ENCODE results near the gene ZDHHC21. TPM values are rescaled to one million over a fixed set of nuclear protein-coding genes. Genes with fewer than 3 reads are reported as not detected.
"Not testable (repeated sequence)": the region's sequence is repeated elsewhere in the genome, so short reads cannot be mapped to it uniquely, and the experiment has no call there.

Gene ZDHHC21
- polyA plus RNA-seq, 4 donors = 3.2 to 15.4 (median 4.9) TPM

DNA sequence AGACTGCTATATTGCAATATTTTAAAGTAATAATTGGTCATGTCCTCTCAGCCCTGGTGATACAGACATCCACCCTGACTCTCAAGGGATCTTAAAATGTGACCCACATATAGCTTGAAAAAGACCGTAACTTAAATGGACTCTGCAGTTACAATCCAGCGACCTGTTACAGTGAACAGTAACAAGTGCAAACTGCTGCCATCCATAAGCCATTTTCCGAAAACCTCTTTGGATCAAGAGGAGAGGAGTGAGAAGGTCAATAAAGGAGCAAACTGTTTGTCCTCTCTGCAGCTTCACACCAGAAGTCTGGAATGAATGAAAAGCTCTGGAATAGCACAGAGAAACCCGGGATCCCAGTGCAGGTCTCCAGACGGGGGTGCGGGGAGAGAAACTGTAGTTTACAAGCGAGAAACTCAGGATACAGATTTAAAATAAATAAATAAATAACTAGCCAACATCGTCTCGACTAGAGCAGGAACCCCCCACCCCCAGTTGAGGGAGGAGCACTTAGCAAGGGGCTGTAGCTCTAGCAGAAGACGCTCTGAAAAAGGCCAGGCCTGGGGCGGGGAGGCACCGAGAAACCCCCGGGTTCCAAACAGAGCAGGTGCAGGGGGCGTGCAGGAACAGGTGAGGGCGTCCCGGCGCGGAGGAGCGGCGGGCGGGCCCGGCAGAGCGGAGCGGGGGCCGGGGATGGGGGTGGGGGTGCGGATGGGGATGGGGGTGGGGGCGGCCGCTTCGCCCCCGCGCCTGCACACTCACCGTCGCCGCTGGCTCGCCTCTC, 572 bp downstream of the ZDHHC21 start:
- Histone ChIP-seq H3K27me3 (ENCODE audit: control insufficient read depth in 3 of 3, insufficient read depth in 3 of 3, low read length in 3 of 3) (no peaks in the 10 kb centered on the region), H3K27ac (ENCODE audit: low read depth in 1 of 3, low read length in 2 of 3) (peak overlapping the region; percentile 43 to 75 (median 47)), H3K9me3 (ENCODE audit: control insufficient read depth in 2 of 2, insufficient read depth in 1 of 2, low read depth in 1 of 2, low read length in 1 of 2) (no peaks in the 10 kb centered on the region), H3K4me1 (ENCODE audit: control insufficient read depth in 3 of 3, insufficient read depth in 2 of 3, low read depth in 1 of 3, low read length in 2 of 3) (peaks cover 0 to 8% (median 3%) of the 10 kb centered on the region in 3 donors), H3K36me3 (ENCODE audit: control insufficient read depth in 3 of 3, insufficient read depth in 2 of 3, low read depth in 1 of 3, low read length in 3 of 3) (peaks cover 0 to 12% (median 6%) of the 10 kb centered on the region in 3 donors), H3K4me3 (ENCODE audit: low read depth in 1 of 3, low read length in 3 of 3) (peak overlapping the region; percentile 66 to 98 (median 79))
- no peak for FAIRE-seq
- WGBS, 3 donors = 1% methylated on average over 17 to 33 of the region's 35 CpGs
- DNase-seq = peak; percentile 52 to 60

- no peak overlapping the region for H3K4me3 ChIP-seq (ENCODE audit: low read depth in 1 of 3, low read length in 3 of 3)
- H3K9me3 ChIP-seq (ENCODE audit: control insufficient read depth in 2 of 2, insufficient read depth in 1 of 2, low read depth in 1 of 2, low read length in 1 of 2) = no peaks in the 10 kb centered on the region
- no peaks in the 10 kb centered on the region for H3K27me3 ChIP-seq (ENCODE audit: control insufficient read depth in 3 of 3, insufficient read depth in 3 of 3, low read length in 3 of 3)
- H3K36me3 ChIP-seq (ENCODE audit: control insufficient read depth in 3 of 3, insufficient read depth in 2 of 3, low read depth in 1 of 3, low read length in 3 of 3) = peaks cover 2 to 12% (median 10%) of the 10 kb centered on the region in 3 donors
- DNase-seq (no peak), FAIRE-seq (no peak)
- H3K27ac ChIP-seq (ENCODE audit: low read depth in 1 of 3, low read length in 2 of 3) = no peak overlapping the region
- H3K4me1 ChIP-seq (ENCODE audit: control insufficient read depth in 3 of 3, insufficient read depth in 2 of 3, low read depth in 1 of 3, low read length in 2 of 3) = peaks cover 0 to 8% (median 3%) of the 10 kb centered on the region in 3 donors
- WGBS, 3 donors = 63 to 74% (median 66%) methylated on average over 7 of the region's 7 CpGs
Measured at GRCh38 chr9:14690948-14691730, 2.1 kb downstream of the ZDHHC21 start.

DNA sequence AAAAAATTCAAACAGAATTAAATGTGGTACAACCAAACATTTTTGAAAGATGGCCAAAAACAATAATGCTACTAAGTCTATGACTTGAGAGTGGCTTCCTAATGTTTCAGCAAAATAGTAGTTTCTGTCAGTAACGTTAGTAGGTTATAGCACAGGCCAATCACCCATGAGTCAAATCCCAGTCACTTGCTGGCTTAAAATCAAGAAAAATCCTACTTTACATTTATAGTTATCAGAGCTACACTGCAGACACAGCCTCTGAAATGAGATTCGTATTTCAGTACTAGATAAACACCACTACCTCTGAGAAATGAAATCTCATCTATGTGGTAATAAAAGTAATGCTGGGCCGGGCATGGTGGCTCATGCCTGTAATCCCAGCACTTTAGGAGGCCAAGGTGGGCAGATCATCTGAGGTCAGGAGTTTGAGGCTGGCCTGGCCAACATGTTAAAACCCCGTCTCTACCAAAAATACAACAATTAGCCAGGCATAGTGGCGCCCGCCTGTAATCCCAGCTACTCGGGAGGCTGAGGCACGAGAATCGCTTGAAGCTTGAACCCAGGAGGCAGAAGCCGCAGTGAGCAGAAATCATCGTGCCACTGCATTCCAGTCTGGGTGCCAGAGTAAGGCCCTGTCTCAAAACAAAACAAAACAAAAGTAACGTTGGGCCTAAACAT, 6.1 kb downstream of the ZDHHC21 start:
- H3K4me3 ChIP-seq (ENCODE audit: low read depth in 1 of 3, low read length in 3 of 3) = no peak overlapping the region
- peaks cover 2 to 12% (median 10%) of the 10 kb centered on the region in 3 donors for H3K36me3 ChIP-seq (ENCODE audit: control insufficient read depth in 3 of 3, insufficient read depth in 2 of 3, low read depth in 1 of 3, low read length in 3 of 3)
- 92 to 93% (median 92%) methylated on average over 12 of the region's 12 CpGs for WGBS, 3 donors
- no peaks in the 10 kb centered on the region for H3K9me3 ChIP-seq (ENCODE audit: control insufficient read depth in 2 of 2, insufficient read depth in 1 of 2, low read depth in 1 of 2, low read length in 1 of 2)
- H3K4me1 ChIP-seq (ENCODE audit: control insufficient read depth in 3 of 3, insufficient read depth in 2 of 3, low read depth in 1 of 3, low read length in 2 of 3) = peaks cover 0 to 3% (median 3%) of the 10 kb centered on the region in 3 donors
- H3K27me3 ChIP-seq (ENCODE audit: control insufficient read depth in 3 of 3, insufficient read depth in 3 of 3, low read length in 3 of 3) = no peaks in the 10 kb centered on the region
- no peak overlapping the region for H3K27ac ChIP-seq (ENCODE audit: low read depth in 1 of 3, low read length in 2 of 3)
- DNase-seq (no peak), FAIRE-seq (no peak)

DNA sequence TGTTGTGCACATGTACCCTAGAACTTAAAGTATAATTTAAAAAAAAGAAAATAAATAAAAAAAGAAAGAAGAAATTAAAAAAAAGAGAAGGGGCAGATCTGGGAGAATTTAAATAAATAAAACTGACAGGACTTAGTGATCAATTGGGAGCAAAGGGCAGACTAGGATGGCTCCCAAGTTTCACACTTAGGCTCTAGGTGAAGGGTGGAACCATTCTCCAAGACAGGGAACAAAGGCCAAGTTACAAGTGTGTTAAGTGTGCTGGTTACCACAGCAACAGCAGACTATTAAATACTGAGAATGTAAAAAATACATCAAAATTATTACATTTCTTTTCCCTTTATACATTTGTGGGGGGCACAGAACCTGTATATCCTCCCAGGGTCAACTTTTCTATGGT, 7.1 kb downstream of the ZDHHC21 start:
- FAIRE-seq (no peak), DNase-seq (peak; percentile 31 to 79)
- Histone ChIP-seq H3K4me3 (ENCODE audit: low read depth in 1 of 3, low read length in 3 of 3) (no peak overlapping the region), H3K27me3 (ENCODE audit: control insufficient read depth in 3 of 3, insufficient read depth in 3 of 3, low read length in 3 of 3) (no peaks in the 10 kb centered on the region), H3K4me1 (ENCODE audit: control insufficient read depth in 3 of 3, insufficient read depth in 2 of 3, low read depth in 1 of 3, low read length in 2 of 3) (peaks cover 0 to 2% (median 2%) of the 10 kb centered on the region in 3 donors), H3K27ac (ENCODE audit: low read depth in 1 of 3, low read length in 2 of 3) (peak overlapping the region in 1 of 3 donors; percentile 35), H3K9me3 (ENCODE audit: control insufficient read depth in 2 of 2, insufficient read depth in 1 of 2, low read depth in 1 of 2, low read length in 1 of 2) (no peaks in the 10 kb centered on the region), H3K36me3 (ENCODE audit: control insufficient read depth in 3 of 3, insufficient read depth in 2 of 3, low read depth in 1 of 3, low read length in 3 of 3) (peaks cover 2 to 12% (median 11%) of the 10 kb centered on the region in 3 donors)

DNA sequence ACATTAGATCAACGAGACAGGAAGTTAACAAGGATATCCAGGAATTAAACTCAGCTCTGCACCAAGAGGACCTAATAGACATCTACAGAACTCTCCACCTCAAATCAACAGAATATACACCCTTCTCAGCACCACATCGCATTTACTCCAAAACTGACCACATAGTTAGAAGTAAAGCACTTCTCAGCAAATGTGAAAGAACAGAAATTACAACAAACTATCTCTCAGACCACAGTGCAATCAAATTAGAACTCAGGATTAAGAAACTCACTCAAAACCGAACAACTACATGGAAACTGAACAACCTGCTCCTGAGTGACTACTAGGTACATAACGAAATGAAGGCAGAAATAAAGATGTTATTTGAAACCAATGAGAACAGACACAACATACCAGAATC, 10.6 kb downstream of the ZDHHC21 start:
- 67 to 94% (median 79%) methylated on average over 4 of the region's 4 CpGs for WGBS, 3 donors
- not testable (repeated sequence) for H3K27me3 ChIP-seq (ENCODE audit: control insufficient read depth in 3 of 3, insufficient read depth in 3 of 3, low read length in 3 of 3); H3K9me3 ChIP-seq (ENCODE audit: control insufficient read depth in 2 of 2, insufficient read depth in 1 of 2, low read depth in 1 of 2, low read length in 1 of 2); DNase-seq; H3K4me3 ChIP-seq (ENCODE audit: low read depth in 1 of 3, low read length in 3 of 3); H3K4me1 ChIP-seq (ENCODE audit: control insufficient read depth in 3 of 3, insufficient read depth in 2 of 3, low read depth in 1 of 3, low read length in 2 of 3); FAIRE-seq; H3K27ac ChIP-seq (ENCODE audit: low read depth in 1 of 3, low read length in 2 of 3); H3K36me3 ChIP-seq (ENCODE audit: control insufficient read depth in 3 of 3, insufficient read depth in 2 of 3, low read depth in 1 of 3, low read length in 3 of 3)

GRCh38 chr9:14678776-14679175, 14.5 kb downstream of the ZDHHC21 start:
- Histone ChIP-seq H3K4me1 (ENCODE audit: control insufficient read depth in 3 of 3, insufficient read depth in 2 of 3, low read depth in 1 of 3, low read length in 2 of 3) (peaks cover 0 to 2% (median 0%) of the 10 kb centered on the region in 3 donors), H3K9me3 (ENCODE audit: control insufficient read depth in 2 of 2, insufficient read depth in 1 of 2, low read depth in 1 of 2, low read length in 1 of 2) (no peaks in the 10 kb centered on the region), H3K4me3 (ENCODE audit: low read depth in 1 of 3, low read length in 3 of 3) (no peak overlapping the region), H3K27ac (ENCODE audit: low read depth in 1 of 3, low read length in 2 of 3) (no peak overlapping the region), H3K27me3 (ENCODE audit: control insufficient read depth in 3 of 3, insufficient read depth in 3 of 3, low read length in 3 of 3) (no peaks in the 10 kb centered on the region), H3K36me3 (ENCODE audit: control insufficient read depth in 3 of 3, insufficient read depth in 2 of 3, low read depth in 1 of 3, low read length in 3 of 3) (peaks cover 0 to 2% (median 2%) of the 10 kb centered on the region in 3 donors)
- DNase-seq (no peak), FAIRE-seq (no peak)
- 96 to 99% (median 98%) methylated on average over 3 of the region's 3 CpGs for WGBS, 3 donors

- FAIRE-seq (no peak), DNase-seq (no peak)
- Histone ChIP-seq H3K4me3 (ENCODE audit: low read depth in 1 of 3, low read length in 3 of 3) (no peak overlapping the region), H3K4me1 (ENCODE audit: control insufficient read depth in 3 of 3, insufficient read depth in 2 of 3, low read depth in 1 of 3, low read length in 2 of 3) (peaks cover 0 to 2% (median 0%) of the 10 kb centered on the region in 3 donors), H3K27me3 (ENCODE audit: control insufficient read depth in 3 of 3, insufficient read depth in 3 of 3, low read length in 3 of 3) (no peaks in the 10 kb centered on the region), H3K27ac (ENCODE audit: low read depth in 1 of 3, low read length in 2 of 3) (no peak overlapping the region), H3K36me3 (ENCODE audit: control insufficient read depth in 3 of 3, insufficient read depth in 2 of 3, low read depth in 1 of 3, low read length in 3 of 3) (peaks cover 0 to 2% (median 2%) of the 10 kb centered on the region in 3 donors), H3K9me3 (ENCODE audit: control insufficient read depth in 2 of 2, insufficient read depth in 1 of 2, low read depth in 1 of 2, low read length in 1 of 2) (no peaks in the 10 kb centered on the region)
- WGBS, 3 donors = 97 to 98% (median 97%) methylated on average over 6 of the region's 6 CpGs
Measured at GRCh38 chr9:14677872-14678271, 15.4 kb downstream of the ZDHHC21 start.

DNA sequence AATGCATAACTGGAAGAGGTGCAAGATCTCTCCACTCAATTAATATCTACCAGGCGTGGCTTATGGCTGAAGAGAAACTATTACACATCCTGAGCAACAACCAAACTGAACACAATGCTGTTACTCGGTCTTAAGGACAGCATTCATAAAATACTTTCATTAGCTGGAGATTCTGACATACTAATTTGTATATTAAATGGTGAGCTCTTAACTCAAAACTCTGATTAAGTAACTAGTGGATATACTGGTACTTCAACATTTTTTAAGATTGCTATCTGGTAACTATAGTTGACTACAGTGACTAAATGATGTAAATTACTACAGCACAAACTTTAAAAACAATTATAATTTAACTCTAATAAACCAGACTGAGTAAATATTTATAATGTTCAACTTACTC, 15.8 kb downstream of the ZDHHC21 start:
- DNase-seq (no peak), FAIRE-seq (no peak)
- WGBS, 3 donors = 78 to 86% (median 85%) methylated on average over 2 of the region's 2 CpGs
- peaks cover 0 to 4% (median 2%) of the 10 kb centered on the region in 3 donors for H3K36me3 ChIP-seq (ENCODE audit: control insufficient read depth in 3 of 3, insufficient read depth in 2 of 3, low read depth in 1 of 3, low read length in 3 of 3)
- H3K9me3 ChIP-seq (ENCODE audit: control insufficient read depth in 2 of 2, insufficient read depth in 1 of 2, low read depth in 1 of 2, low read length in 1 of 2) = no peaks in the 10 kb centered on the region
- no peaks in the 10 kb centered on the region for H3K27me3 ChIP-seq (ENCODE audit: control insufficient read depth in 3 of 3, insufficient read depth in 3 of 3, low read length in 3 of 3)
- no peak overlapping the region for H3K4me3 ChIP-seq (ENCODE audit: low read depth in 1 of 3, low read length in 3 of 3)
- peaks cover 0 to 2% (median 0%) of the 10 kb centered on the region in 3 donors for H3K4me1 ChIP-seq (ENCODE audit: control insufficient read depth in 3 of 3, insufficient read depth in 2 of 3, low read depth in 1 of 3, low read length in 2 of 3)
- no peak overlapping the region for H3K27ac ChIP-seq (ENCODE audit: low read depth in 1 of 3, low read length in 2 of 3)

Data from small intestine (tissue), 7 donors.